B cell (primary cell): ENCODE measurements around the gene CRELD2.

ENCODE experiments used
- CTCF ChIP-seq: fragments of 200-600 bp; IDR thresholded peaks from one replicate; pipeline ENCODE4 v1.8.0; 2022; ENCODE audit warnings: antibody characterized with exemption, mild to moderate bottlenecking
- EZH2 ChIP-seq: IDR thresholded peaks from 2 replicates; pipeline ENCODE4 v1.6.1; 2012; ENCODE audit warnings: borderline replicate concordance, low read depth, mild to moderate bottlenecking, moderate library complexity, low read length; ENCODE audit not compliant: insufficient read depth, poor library complexity, severe bottlenecking

GRCh38 chr22:49934891-49935557, 16.6 kb downstream of the CRELD2 start:
- TF ChIP-seq CTCF = no peak
- TF ChIP-seq EZH2 = no peak
